ENCODE results near the gene TMEM60. TPM values are rescaled to one million over a fixed set of nuclear protein-coding genes. Genes with fewer than 3 reads are reported as not detected.
A peak's percentile ranks its signal among the peaks of the same experiment; 100 is the strongest.

TMEM60 gene
- total RNA-seq, 4 donors from 2014 or later, result 7.8 to 17.4 (median 11.7) TPM

- no peak for DNase-seq (ENCODE audit: low spot score in 2 of 2)
- Histone ChIP-seq H3K36me3 (peaks cover 0 to 7% (median 0%) of the 10 kb centered on the region in 3 donors), H3K27me3 (no peaks in the 10 kb centered on the region), H3K27ac (no peak overlapping the region), H3K4me1 (peaks cover 0 to 9% (median 4%) of the 10 kb centered on the region in 4 donors), H3K4me3 (no peak overlapping the region), H3K9me3 (peaks cover 0 to 22% (median 7%) of the 10 kb centered on the region in 4 donors)
- 86 to 93% methylated on average over 2 of the region's 2 CpGs for WGBS, 2 donors
- TF ChIP-seq CTCF (IDR thresholded peaks at IDR 0.05), result no peak
- TF ChIP-seq POLR2A (IDR thresholded peaks at IDR 0.05), result no peak
- no peak for TF ChIP-seq EP300 (IDR thresholded peaks at IDR 0.05)
Observed at GRCh38 chr7:77802557-77803405, 4.5 kb upstream of the TMEM60 start.

GRCh38 chr7:77800730-77801129 is 2.5 kb upstream of the TMEM60 start:
- Histone ChIP-seq H3K4me3 (no peak overlapping the region), H3K27me3 (no peaks in the 10 kb centered on the region), H3K36me3 (no peaks in the 10 kb centered on the region), H3K4me1 (peaks cover 0 to 28% (median 9%) of the 10 kb centered on the region in 4 donors), H3K9me3 (peaks cover 0 to 1% (median 0%) of the 10 kb centered on the region in 4 donors), H3K27ac (no peak overlapping the region)
- 87 to 89% methylated on average over 2 of the region's 2 CpGs for WGBS, 2 donors
- no peak for TF ChIP-seq CTCF (IDR thresholded peaks at IDR 0.05)
- TF ChIP-seq POLR2A (IDR thresholded peaks at IDR 0.05), result no peak
- TF ChIP-seq EP300 (IDR thresholded peaks at IDR 0.05), result no peak
- DNase-seq (ENCODE audit: low spot score in 2 of 2), result no peak

- WGBS, 2 donors, result 56 to 60% methylated on average over 4 of the region's 4 CpGs
- Histone ChIP-seq H3K4me3 (peak overlapping the region in 1 of 4 donors; percentile 83), H3K36me3 (peaks cover 0 to under 1% (median 0%) of the 10 kb centered on the region in 3 donors), H3K9me3 (no peaks in the 10 kb centered on the region), H3K4me1 (peaks cover 0 to 28% (median 9%) of the 10 kb centered on the region in 4 donors), H3K27ac (no peak overlapping the region), H3K27me3 (no peaks in the 10 kb centered on the region)
- TF ChIP-seq CTCF (IDR thresholded peaks at IDR 0.05), result no peak
- no peak for TF ChIP-seq EP300 (IDR thresholded peaks at IDR 0.05)
- no peak for TF ChIP-seq POLR2A (IDR thresholded peaks at IDR 0.05)
- DNase-seq (ENCODE audit: low spot score in 2 of 2), result no peak
Observed at GRCh38 chr7:77800158-77800557, 1.9 kb upstream of the TMEM60 start.

GRCh38 chr7:77799078-77799964 is 1.1 kb upstream of the TMEM60 start:
- H3K27me3 ChIP-seq, result no peaks in the 10 kb centered on the region
- H3K4me1 ChIP-seq, result peaks cover 0 to 33% (median 9%) of the 10 kb centered on the region in 4 donors
- 2% methylated on average over 41 to 44 of the region's 55 CpGs for WGBS, 2 donors
- peak in 1 of 2 donors; percentile 10 for DNase-seq (ENCODE audit: low spot score in 2 of 2)
- H3K36me3 ChIP-seq, result peaks cover 0 to 7% (median 0%) of the 10 kb centered on the region in 3 donors
- peak in 1 of 5 experiments; percentile 1 for TF ChIP-seq CTCF (IDR thresholded peaks at IDR 0.05)
- no peak for TF ChIP-seq EP300 (IDR thresholded peaks at IDR 0.05)
- H3K27ac ChIP-seq, result peak overlapping the region; percentile 79 to 92 (median 80)
- peak overlapping the region; percentile 83 to 98 (median 88) for H3K4me3 ChIP-seq
- H3K9me3 ChIP-seq, result no peaks in the 10 kb centered on the region

Measured in tibial nerve (tissue), 4 donors.